WTC11 (cell line): ENCODE measurements around the gene FBXO15. TPM values are rescaled to one million over a fixed set of nuclear protein-coding genes. Genes with fewer than 3 reads are reported as not detected.

Experiments used
- ATAC-seq: fragments of 200-7000 bp; cut with Tn5 transposase; 2 replicates; pipeline ENCODE4 v1.10.0; 2021; ENCODE audit warnings: mild to moderate bottlenecking, moderate library complexity
- CTCF ChIA-PET: fragments of 300-600 bp; sonication (Branson Sonifier 250); formaldehyde crosslinking; loops from one replicate; lab custom pipeline; 2021; ENCODE audit warnings: antibody characterized with exemption; lab: Charles Lee
- POLR2A ChIA-PET: fragments of 350-600 bp; sonication (Branson Sonifier 250); formaldehyde crosslinking; loops from one replicate; lab custom pipeline; 2021; ENCODE audit warnings: antibody characterized with exemption; lab: Charles Lee
- DNase-seq: peaks from one replicate; pipeline ENCODE4 v3.0.0; 2021; ENCODE audit warnings: low spot score
- H3K27ac Mint-ChIP-seq: 2 replicates; pipeline ENCODE4 v1.8.0; 2021; ENCODE audit warnings: mixed read lengths
- H3K27me3 Mint-ChIP-seq: 2 replicates; pipeline ENCODE4 v1.8.0; 2021; ENCODE audit warnings: low read depth, mild to moderate bottlenecking, moderate library complexity, mixed read lengths
- H3K36me3 Mint-ChIP-seq: 2 replicates; pipeline ENCODE4 v1.8.0; 2021; ENCODE audit warnings: mixed read lengths
- H3K4me1 Mint-ChIP-seq: 2 replicates; pipeline ENCODE4 v1.8.0; 2022; ENCODE audit warnings: mixed read lengths
- H3K4me3 Mint-ChIP-seq: 2 replicates; pipeline ENCODE4 v1.8.0; 2021; ENCODE audit warnings: mild to moderate bottlenecking, moderate library complexity, mixed read lengths
- H3K9me3 Mint-ChIP-seq: 2 replicates; pipeline ENCODE4 v1.8.0; 2021; ENCODE audit warnings: mixed read lengths
- CREM ChIP-seq: sonication (generic); formaldehyde crosslinking; IDR thresholded peaks from 2 replicates; pipeline ENCODE4 v1.8.1; 2022; ENCODE audit warnings: mild to moderate bottlenecking, missing genetic modification reagents, moderate library complexity
- FOXK1 ChIP-seq: sonication (generic); formaldehyde crosslinking; IDR thresholded peaks from 2 replicates; pipeline ENCODE4 v1.8.0; 2022; ENCODE audit warnings: mild to moderate bottlenecking, moderate library complexity, missing genetic modification reagents
- MXD4 ChIP-seq: fragments of 250-450 bp; sonication (Bioruptor Pico); IDR thresholded peaks from 2 replicates; pipeline ENCODE4 v1.8.0; 2021; ENCODE audit warnings: mild to moderate bottlenecking, moderate library complexity, borderline replicate concordance
- NR2C2 ChIP-seq: sonication (generic); formaldehyde crosslinking; IDR thresholded peaks from 2 replicates; pipeline ENCODE4 v1.8.0; 2022; ENCODE audit warnings: mild to moderate bottlenecking, missing genetic modification reagents
- SOX15 ChIP-seq: fragments of 250-450 bp; sonication (Bioruptor Pico); IDR thresholded peaks from 2 replicates; pipeline ENCODE4 v1.9.0; 2021; ENCODE audit warnings: mild to moderate bottlenecking
- ZNF121 ChIP-seq: sonication (generic); formaldehyde crosslinking; IDR thresholded peaks from 2 replicates; pipeline ENCODE4 v1.8.0; 2023; ENCODE audit warnings: missing genetic modification reagents
- total RNA-seq: library from RNA; stranded (reverse); gene quantifications from 3 replicates; pipeline ENCODE4 v1.2.3, GENCODE V29; 2021
- TF ChIP-seq, protein P1 (sequence below): fragments of 200-600 bp; IDR thresholded peaks from 2 replicates; pipeline ENCODE4 v1.8.0; 2022; ENCODE audit warnings: antibody characterized with exemption
- TF ChIP-seq, protein P2 (sequence below): sonication (generic); formaldehyde crosslinking; conservative IDR thresholded peaks from 2 replicates; pipeline ENCODE4 v1.8.1; 2023; ENCODE audit warnings: mild to moderate bottlenecking, low read depth, missing genetic modification reagents, moderate library complexity
- TF ChIP-seq, protein P3 (sequence below): sonication (generic); formaldehyde crosslinking; IDR thresholded peaks from 2 replicates; pipeline ENCODE4 v1.8.1; 2023; ENCODE audit warnings: mild to moderate bottlenecking, missing genetic modification reagents, moderate library complexity
- TF ChIP-seq, protein P4 (sequence below): sonication (generic); formaldehyde crosslinking; IDR thresholded peaks from 2 replicates; pipeline ENCODE4 v1.8.0; 2022; ENCODE audit warnings: mild to moderate bottlenecking, missing genetic modification reagents
- TF ChIP-seq, protein P5 (sequence below): sonication (generic); formaldehyde crosslinking; IDR thresholded peaks from 2 replicates; pipeline ENCODE4 v1.8.1; 2023; ENCODE audit warnings: mild to moderate bottlenecking, missing genetic modification reagents
- TF ChIP-seq, protein P6 (sequence below): fragments of 250-450 bp; sonication (Bioruptor Pico); IDR thresholded peaks from 2 replicates; pipeline ENCODE4 v1.9.0; 2021; ENCODE audit warnings: mild to moderate bottlenecking, borderline replicate concordance
- TF ChIP-seq, protein P7 (sequence below): sonication (generic); formaldehyde crosslinking; IDR thresholded peaks from 2 replicates; pipeline ENCODE4 v1.8.1; 2022; ENCODE audit warnings: low read depth, missing genetic modification reagents, borderline replicate concordance
- TF ChIP-seq, protein P8 (sequence below): fragments of 250-450 bp; sonication (Bioruptor Pico); IDR thresholded peaks from 2 replicates; pipeline ENCODE4 v1.9.0; 2021; ENCODE audit warnings: mild to moderate bottlenecking
- TF ChIP-seq, protein P9 (sequence below): sonication (generic); formaldehyde crosslinking; IDR thresholded peaks from 2 replicates; pipeline ENCODE4 v1.8.1; 2022; ENCODE audit warnings: mild to moderate bottlenecking, moderate library complexity, missing genetic modification reagents
- TF ChIP-seq, protein P10 (sequence below): sonication (generic); formaldehyde crosslinking; IDR thresholded peaks from 2 replicates; pipeline ENCODE4 v1.8.0; 2022; ENCODE audit warnings: mild to moderate bottlenecking, missing genetic modification reagents

Gene FBXO15
- total RNA-seq, 1 experiment from 2014 or later: 0.96 TPM

DNA sequence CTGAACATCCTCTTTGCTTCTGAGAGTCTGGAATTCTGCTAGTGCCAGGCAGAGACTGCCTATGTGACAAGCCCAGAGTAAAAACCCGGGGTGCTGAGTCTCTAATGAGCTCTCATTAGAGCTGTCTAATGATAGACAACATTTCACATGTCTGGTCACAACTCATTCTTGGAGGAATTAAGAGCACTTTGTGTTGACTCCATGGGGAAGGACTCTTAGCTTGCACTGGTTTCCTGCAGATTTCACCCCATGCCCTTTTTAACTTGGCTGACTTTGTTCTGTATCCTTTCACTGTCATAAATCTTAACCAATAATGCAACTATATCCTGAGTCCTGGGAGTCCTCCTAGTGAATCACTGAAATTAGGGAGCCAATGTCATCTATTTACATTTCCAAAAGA is 33.5 kb downstream of the FBXO15 start (continued):
- TF ChIP-seq, protein P1, sequence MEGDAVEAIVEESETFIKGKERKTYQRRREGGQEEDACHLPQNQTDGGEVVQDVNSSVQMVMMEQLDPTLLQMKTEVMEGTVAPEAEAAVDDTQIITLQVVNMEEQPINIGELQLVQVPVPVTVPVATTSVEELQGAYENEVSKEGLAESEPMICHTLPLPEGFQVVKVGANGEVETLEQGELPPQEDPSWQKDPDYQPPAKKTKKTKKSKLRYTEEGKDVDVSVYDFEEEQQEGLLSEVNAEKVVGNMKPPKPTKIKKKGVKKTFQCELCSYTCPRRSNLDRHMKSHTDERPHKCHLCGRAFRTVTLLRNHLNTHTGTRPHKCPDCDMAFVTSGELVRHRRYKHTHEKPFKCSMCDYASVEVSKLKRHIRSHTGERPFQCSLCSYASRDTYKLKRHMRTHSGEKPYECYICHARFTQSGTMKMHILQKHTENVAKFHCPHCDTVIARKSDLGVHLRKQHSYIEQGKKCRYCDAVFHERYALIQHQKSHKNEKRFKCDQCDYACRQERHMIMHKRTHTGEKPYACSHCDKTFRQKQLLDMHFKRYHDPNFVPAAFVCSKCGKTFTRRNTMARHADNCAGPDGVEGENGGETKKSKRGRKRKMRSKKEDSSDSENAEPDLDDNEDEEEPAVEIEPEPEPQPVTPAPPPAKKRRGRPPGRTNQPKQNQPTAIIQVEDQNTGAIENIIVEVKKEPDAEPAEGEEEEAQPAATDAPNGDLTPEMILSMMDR: no peak
- no peak for TF ChIP-seq FOXK1
- TF ChIP-seq, protein P2, sequence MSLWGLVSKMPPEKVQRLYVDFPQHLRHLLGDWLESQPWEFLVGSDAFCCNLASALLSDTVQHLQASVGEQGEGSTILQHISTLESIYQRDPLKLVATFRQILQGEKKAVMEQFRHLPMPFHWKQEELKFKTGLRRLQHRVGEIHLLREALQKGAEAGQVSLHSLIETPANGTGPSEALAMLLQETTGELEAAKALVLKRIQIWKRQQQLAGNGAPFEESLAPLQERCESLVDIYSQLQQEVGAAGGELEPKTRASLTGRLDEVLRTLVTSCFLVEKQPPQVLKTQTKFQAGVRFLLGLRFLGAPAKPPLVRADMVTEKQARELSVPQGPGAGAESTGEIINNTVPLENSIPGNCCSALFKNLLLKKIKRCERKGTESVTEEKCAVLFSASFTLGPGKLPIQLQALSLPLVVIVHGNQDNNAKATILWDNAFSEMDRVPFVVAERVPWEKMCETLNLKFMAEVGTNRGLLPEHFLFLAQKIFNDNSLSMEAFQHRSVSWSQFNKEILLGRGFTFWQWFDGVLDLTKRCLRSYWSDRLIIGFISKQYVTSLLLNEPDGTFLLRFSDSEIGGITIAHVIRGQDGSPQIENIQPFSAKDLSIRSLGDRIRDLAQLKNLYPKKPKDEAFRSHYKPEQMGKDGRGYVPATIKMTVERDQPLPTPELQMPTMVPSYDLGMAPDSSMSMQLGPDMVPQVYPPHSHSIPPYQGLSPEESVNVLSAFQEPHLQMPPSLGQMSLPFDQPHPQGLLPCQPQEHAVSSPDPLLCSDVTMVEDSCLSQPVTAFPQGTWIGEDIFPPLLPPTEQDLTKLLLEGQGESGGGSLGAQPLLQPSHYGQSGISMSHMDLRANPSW (CRISPR knock-in tag): no peak
- TF ChIP-seq, protein P3, sequence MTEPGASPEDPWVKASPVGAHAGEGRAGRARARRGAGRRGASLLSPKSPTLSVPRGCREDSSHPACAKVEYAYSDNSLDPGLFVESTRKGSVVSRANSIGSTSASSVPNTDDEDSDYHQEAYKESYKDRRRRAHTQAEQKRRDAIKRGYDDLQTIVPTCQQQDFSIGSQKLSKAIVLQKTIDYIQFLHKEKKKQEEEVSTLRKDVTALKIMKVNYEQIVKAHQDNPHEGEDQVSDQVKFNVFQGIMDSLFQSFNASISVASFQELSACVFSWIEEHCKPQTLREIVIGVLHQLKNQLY: no peak

DNA sequence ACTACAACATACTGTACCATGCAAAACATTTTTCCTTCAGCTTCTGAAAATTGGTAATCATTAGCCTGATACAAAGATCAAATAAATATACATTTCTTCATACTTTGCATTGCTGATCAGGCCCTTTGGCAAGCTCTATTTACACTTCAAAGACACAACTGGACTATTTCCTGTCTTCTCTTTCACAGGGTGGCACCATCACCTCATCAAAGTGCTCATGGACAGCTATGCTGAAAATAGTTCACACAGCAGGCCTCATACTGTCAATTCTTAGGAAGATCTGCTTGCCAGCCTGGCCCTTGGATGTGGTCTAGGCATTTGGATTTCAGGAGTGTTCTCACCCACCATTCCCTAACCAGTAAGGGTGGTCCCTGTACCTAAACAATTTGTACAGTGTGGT is 33.9 kb downstream of the FBXO15 start:
- peaks cover 4% of the 10 kb centered on the region; the same call in 1 of the 2 replicates for H3K27me3 Mint-ChIP-seq
- CTCF ChIA-PET: interaction anchor here (5.8 kb wide), 1 partner anchor 31 kb away, joined by 52 read pairs; no protein-coding TSS in a partner anchor
- TF ChIP-seq, protein P4, sequence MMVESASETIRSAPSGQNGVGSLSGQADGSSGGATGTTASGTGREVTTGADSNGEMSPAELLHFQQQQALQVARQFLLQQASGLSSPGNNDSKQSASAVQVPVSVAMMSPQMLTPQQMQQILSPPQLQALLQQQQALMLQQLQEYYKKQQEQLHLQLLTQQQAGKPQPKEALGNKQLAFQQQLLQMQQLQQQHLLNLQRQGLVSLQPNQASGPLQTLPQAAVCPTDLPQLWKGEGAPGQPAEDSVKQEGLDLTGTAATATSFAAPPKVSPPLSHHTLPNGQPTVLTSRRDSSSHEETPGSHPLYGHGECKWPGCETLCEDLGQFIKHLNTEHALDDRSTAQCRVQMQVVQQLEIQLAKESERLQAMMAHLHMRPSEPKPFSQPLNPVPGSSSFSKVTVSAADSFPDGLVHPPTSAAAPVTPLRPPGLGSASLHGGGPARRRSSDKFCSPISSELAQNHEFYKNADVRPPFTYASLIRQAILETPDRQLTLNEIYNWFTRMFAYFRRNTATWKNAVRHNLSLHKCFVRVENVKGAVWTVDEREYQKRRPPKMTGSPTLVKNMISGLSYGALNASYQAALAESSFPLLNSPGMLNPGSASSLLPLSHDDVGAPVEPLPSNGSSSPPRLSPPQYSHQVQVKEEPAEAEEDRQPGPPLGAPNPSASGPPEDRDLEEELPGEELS (CRISPR knock-in tag): no peak
- TF ChIP-seq, protein P5, sequence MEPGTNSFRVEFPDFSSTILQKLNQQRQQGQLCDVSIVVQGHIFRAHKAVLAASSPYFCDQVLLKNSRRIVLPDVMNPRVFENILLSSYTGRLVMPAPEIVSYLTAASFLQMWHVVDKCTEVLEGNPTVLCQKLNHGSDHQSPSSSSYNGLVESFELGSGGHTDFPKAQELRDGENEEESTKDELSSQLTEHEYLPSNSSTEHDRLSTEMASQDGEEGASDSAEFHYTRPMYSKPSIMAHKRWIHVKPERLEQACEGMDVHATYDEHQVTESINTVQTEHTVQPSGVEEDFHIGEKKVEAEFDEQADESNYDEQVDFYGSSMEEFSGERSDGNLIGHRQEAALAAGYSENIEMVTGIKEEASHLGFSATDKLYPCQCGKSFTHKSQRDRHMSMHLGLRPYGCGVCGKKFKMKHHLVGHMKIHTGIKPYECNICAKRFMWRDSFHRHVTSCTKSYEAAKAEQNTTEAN: no peak
- no peak for TF ChIP-seq ZNF121 (CRISPR knock-in tag)
- no peak for TF ChIP-seq CREM
- TF ChIP-seq MXD4 (CRISPR knock-in tag): no peak
- TF ChIP-seq NR2C2 (CRISPR knock-in tag): no peak
- no peak for TF ChIP-seq SOX15 (CRISPR knock-in tag)
- TF ChIP-seq, protein P6, sequence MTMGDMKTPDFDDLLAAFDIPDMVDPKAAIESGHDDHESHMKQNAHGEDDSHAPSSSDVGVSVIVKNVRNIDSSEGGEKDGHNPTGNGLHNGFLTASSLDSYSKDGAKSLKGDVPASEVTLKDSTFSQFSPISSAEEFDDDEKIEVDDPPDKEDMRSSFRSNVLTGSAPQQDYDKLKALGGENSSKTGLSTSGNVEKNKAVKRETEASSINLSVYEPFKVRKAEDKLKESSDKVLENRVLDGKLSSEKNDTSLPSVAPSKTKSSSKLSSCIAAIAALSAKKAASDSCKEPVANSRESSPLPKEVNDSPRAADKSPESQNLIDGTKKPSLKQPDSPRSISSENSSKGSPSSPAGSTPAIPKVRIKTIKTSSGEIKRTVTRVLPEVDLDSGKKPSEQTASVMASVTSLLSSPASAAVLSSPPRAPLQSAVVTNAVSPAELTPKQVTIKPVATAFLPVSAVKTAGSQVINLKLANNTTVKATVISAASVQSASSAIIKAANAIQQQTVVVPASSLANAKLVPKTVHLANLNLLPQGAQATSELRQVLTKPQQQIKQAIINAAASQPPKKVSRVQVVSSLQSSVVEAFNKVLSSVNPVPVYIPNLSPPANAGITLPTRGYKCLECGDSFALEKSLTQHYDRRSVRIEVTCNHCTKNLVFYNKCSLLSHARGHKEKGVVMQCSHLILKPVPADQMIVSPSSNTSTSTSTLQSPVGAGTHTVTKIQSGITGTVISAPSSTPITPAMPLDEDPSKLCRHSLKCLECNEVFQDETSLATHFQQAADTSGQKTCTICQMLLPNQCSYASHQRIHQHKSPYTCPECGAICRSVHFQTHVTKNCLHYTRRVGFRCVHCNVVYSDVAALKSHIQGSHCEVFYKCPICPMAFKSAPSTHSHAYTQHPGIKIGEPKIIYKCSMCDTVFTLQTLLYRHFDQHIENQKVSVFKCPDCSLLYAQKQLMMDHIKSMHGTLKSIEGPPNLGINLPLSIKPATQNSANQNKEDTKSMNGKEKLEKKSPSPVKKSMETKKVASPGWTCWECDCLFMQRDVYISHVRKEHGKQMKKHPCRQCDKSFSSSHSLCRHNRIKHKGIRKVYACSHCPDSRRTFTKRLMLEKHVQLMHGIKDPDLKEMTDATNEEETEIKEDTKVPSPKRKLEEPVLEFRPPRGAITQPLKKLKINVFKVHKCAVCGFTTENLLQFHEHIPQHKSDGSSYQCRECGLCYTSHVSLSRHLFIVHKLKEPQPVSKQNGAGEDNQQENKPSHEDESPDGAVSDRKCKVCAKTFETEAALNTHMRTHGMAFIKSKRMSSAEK (CRISPR knock-in tag): no peak
- TF ChIP-seq, protein P7, sequence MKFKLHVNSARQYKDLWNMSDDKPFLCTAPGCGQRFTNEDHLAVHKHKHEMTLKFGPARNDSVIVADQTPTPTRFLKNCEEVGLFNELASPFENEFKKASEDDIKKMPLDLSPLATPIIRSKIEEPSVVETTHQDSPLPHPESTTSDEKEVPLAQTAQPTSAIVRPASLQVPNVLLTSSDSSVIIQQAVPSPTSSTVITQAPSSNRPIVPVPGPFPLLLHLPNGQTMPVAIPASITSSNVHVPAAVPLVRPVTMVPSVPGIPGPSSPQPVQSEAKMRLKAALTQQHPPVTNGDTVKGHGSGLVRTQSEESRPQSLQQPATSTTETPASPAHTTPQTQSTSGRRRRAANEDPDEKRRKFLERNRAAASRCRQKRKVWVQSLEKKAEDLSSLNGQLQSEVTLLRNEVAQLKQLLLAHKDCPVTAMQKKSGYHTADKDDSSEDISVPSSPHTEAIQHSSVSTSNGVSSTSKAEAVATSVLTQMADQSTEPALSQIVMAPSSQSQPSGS (CRISPR knock-in tag): no peak
- TF ChIP-seq, protein P8, sequence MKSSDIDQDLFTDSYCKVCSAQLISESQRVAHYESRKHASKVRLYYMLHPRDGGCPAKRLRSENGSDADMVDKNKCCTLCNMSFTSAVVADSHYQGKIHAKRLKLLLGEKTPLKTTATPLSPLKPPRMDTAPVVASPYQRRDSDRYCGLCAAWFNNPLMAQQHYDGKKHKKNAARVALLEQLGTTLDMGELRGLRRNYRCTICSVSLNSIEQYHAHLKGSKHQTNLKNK: no peak
- TF ChIP-seq, protein P9, sequence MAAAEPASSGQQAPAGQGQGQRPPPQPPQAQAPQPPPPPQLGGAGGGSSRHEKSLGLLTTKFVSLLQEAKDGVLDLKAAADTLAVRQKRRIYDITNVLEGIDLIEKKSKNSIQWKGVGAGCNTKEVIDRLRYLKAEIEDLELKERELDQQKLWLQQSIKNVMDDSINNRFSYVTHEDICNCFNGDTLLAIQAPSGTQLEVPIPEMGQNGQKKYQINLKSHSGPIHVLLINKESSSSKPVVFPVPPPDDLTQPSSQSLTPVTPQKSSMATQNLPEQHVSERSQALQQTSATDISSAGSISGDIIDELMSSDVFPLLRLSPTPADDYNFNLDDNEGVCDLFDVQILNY (CRISPR knock-in tag): no peak
- TF ChIP-seq, protein P10, sequence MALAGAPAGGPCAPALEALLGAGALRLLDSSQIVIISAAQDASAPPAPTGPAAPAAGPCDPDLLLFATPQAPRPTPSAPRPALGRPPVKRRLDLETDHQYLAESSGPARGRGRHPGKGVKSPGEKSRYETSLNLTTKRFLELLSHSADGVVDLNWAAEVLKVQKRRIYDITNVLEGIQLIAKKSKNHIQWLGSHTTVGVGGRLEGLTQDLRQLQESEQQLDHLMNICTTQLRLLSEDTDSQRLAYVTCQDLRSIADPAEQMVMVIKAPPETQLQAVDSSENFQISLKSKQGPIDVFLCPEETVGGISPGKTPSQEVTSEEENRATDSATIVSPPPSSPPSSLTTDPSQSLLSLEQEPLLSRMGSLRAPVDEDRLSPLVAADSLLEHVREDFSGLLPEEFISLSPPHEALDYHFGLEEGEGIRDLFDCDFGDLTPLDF (CRISPR knock-in tag): no peak

More for the DNA sequence above, 33.9 kb downstream of the FBXO15 start:
- no peak overlapping the region for H3K27ac Mint-ChIP-seq
- peaks cover 29% of the 10 kb centered on the region for H3K36me3 Mint-ChIP-seq
- POLR2A ChIA-PET: no interaction called here
- DNase-seq (no peak), ATAC-seq (no peak)
- H3K4me3 Mint-ChIP-seq: no peak overlapping the region
- peaks cover 43% of the 10 kb centered on the region for H3K9me3 Mint-ChIP-seq
- H3K4me1 Mint-ChIP-seq: peaks cover 33% of the 10 kb centered on the region
